ENCODE data around the gene SLC22A1.
"Not testable (repeated sequence)": the region's sequence is repeated elsewhere in the genome, so short reads cannot be mapped to it uniquely, and the experiment has no call there.

SLC22A1 gene

DNA sequence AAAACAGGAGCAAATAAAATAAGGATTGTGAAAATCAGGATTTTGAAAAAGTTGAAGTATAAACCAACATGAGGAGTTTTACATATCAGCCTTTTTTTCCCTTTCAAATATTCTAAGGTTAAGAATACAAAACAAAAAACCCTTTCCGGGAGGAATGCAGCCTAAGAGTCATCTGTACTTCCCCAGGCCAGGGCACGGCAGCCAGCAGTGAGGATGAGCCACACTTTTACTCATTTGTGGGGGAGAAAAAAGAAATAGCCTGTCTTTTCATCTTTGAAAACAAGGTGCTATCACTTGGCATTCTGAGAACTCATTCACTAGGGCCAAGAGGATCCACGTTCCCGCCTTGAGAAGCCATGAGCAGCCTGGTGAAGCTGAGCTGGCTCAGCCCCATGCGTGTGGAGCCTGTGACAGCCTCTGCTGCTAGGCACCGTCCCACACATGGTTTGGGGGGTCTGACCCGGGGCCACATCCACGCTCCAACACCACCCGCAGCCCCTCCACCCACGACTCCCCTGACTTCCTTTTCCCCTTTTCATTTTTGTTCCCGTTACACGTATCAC, 11.2 kb downstream of the SLC22A1 start:
- peaks cover under 1% of the 10 kb centered on the region for H3K4me1 Mint-ChIP-seq
- H3K36me3 Mint-ChIP-seq (ENCODE audit: low read depth), result peaks cover 4% of the 10 kb centered on the region
- TF ChIP-seq, protein P1, sequence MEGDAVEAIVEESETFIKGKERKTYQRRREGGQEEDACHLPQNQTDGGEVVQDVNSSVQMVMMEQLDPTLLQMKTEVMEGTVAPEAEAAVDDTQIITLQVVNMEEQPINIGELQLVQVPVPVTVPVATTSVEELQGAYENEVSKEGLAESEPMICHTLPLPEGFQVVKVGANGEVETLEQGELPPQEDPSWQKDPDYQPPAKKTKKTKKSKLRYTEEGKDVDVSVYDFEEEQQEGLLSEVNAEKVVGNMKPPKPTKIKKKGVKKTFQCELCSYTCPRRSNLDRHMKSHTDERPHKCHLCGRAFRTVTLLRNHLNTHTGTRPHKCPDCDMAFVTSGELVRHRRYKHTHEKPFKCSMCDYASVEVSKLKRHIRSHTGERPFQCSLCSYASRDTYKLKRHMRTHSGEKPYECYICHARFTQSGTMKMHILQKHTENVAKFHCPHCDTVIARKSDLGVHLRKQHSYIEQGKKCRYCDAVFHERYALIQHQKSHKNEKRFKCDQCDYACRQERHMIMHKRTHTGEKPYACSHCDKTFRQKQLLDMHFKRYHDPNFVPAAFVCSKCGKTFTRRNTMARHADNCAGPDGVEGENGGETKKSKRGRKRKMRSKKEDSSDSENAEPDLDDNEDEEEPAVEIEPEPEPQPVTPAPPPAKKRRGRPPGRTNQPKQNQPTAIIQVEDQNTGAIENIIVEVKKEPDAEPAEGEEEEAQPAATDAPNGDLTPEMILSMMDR (IDR thresholded peaks at IDR 0.05; ENCODE audit: unreplicated experiment in 3 of 3), result no peak
- peaks cover 9% of the 10 kb centered on the region for H3K27me3 Mint-ChIP-seq (ENCODE audit: low read depth)
- H3K9me3 Mint-ChIP-seq, result no peaks in the 10 kb centered on the region
- no peak overlapping the region for H3K27ac Mint-ChIP-seq
- H3K4me3 Mint-ChIP-seq, result no peak overlapping the region

GRCh38 chr6:160133441-160134336, 12.1 kb downstream of the SLC22A1 start:
- Mint-ChIP-seq H3K27me3 (ENCODE audit: low read depth) (peaks cover 9% of the 10 kb centered on the region), H3K4me1 (peaks cover 9% of the 10 kb centered on the region), H3K9me3 (no peaks in the 10 kb centered on the region), H3K36me3 (ENCODE audit: low read depth) (peaks cover 4% of the 10 kb centered on the region), H3K4me3 (no peak overlapping the region), H3K27ac (no peak overlapping the region)
- TF ChIP-seq, protein P1 (IDR thresholded peaks at IDR 0.05; ENCODE audit: unreplicated experiment in 3 of 3), result no peak

DNA sequence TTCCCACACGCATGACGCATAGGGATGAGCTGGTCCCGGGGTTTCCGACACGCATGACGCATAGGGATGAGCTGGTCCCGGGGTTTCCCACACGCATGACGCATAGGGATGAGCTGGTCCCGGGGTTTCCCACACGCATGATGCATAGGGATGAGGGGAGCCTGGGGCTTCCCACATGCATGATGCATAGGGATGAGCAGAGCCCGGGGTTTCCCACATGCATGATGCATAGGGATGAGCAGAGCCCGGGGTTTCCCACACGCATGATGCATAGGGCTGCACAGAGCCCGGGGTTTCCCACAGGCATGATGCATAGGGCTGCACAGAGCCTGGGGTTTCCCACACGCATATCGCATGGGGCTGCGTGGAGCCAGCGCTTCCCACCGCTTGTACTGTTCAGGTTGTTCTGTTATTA, 12.7 kb downstream of the SLC22A1 start:
- not testable (repeated sequence) for H3K4me3 Mint-ChIP-seq; H3K27ac Mint-ChIP-seq; H3K9me3 Mint-ChIP-seq; H3K27me3 Mint-ChIP-seq (ENCODE audit: low read depth); H3K36me3 Mint-ChIP-seq (ENCODE audit: low read depth)
- peaks cover 14% of the 10 kb centered on the region for H3K4me1 Mint-ChIP-seq

- H3K27ac Mint-ChIP-seq, result peak overlapping the region in 1 of 3 experiments; percentile 67
- TF ChIP-seq, protein P1 (IDR thresholded peaks at IDR 0.05; ENCODE audit: unreplicated experiment in 3 of 3), result no peak
- H3K9me3 Mint-ChIP-seq, result no peaks in the 10 kb centered on the region
- H3K4me1 Mint-ChIP-seq, result peaks cover 19% of the 10 kb centered on the region
- no peaks in the 10 kb centered on the region for H3K36me3 Mint-ChIP-seq (ENCODE audit: low read depth)
- peaks cover 9% of the 10 kb centered on the region for H3K27me3 Mint-ChIP-seq (ENCODE audit: low read depth)
- H3K4me3 Mint-ChIP-seq, result no peak overlapping the region
Observed at GRCh38 chr6:160134779-160135547, 13.3 kb downstream of the SLC22A1 start.

DNA sequence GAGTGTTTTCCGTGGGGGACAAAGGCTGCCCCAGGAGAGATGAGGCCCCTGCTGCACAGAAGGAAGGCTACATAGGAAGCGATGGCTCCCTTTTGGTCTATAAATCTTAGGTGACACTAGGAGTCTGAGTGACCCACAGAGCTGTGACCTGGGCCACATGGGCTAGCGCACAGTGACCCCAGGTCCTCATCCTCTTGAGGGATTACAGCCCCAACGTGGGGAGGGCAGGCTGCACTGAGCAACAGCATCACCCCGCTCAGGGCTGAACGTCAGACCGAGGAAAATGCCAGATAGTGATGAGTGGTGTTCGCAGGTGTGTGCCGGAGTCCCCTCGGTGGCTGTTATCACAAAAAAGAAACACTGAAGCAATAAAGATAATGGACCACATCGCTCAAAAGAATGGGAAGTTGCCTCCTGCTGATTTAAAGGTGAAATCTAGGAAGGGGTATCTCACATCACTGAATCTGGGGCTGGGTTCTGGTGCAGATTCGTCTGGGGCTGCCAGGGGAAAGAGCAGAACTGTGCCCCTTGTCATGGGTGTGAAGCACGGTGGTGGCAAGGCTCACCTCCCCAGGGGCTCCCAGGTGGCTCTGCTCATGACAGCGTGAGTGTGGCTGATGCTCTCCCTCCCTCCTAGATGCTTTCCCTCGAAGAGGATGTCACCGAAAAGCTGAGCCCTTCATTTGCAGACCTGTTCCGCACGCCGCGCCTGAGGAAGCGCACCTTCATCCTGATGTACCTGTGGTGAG, 14.5 kb downstream of the SLC22A1 start:
- Mint-ChIP-seq H3K4me1 (peaks cover 22% of the 10 kb centered on the region), H3K4me3 (no peak overlapping the region), H3K9me3 (no peaks in the 10 kb centered on the region), H3K27ac (no peak overlapping the region), H3K27me3 (ENCODE audit: low read depth) (peaks cover 9% of the 10 kb centered on the region), H3K36me3 (ENCODE audit: low read depth) (no peaks in the 10 kb centered on the region)
- TF ChIP-seq, protein P1 (IDR thresholded peaks at IDR 0.05; ENCODE audit: unreplicated experiment in 3 of 3), result no peak
